BJ (cell line): ENCODE results near the gene FAM98B. TPM values are rescaled to one million over a fixed set of nuclear protein-coding genes. Genes with fewer than 3 reads are reported as not detected.

ENCODE experiments used
- CTCF ChIA-PET: fragments of 350-600 bp; formaldehyde crosslinking; extraction: SDS; loops from one replicate; lab custom pipeline; 2021; ENCODE audit warnings: antibody characterized with exemption, inconsistent platforms; lab: Yijun Ruan, JAX
- POLR2A ChIA-PET: fragments of 300-600 bp; sonication (Branson Sonifier 250); formaldehyde crosslinking; extraction: SDS; loops from one replicate; lab custom pipeline; 2021; ENCODE audit warnings: antibody characterized with exemption; lab: Charles Lee
- DNase-seq: peaks from one replicate; pipeline ENCODE4 v3.0.0-alpha.2; 2011; ENCODE audit warnings: low read depth
- H3K27me3 ChIP-seq: 2 replicates; pipeline ENCODE4 v1.6.0; 2011; ENCODE audit warnings: low read length; ENCODE audit not compliant: control insufficient read depth, insufficient read depth
- H3K36me3 ChIP-seq: 2 replicates; pipeline ENCODE4 v1.5.1; 2011; ENCODE audit warnings: low read length; ENCODE audit not compliant: control insufficient read depth, insufficient read depth
- H3K4me3 ChIP-seq: 2 replicates; pipeline ENCODE4 v1.5.1; 2011; ENCODE audit warnings: low read depth, mild to moderate bottlenecking, control low read depth, low read length
- CTCF ChIP-seq: IDR thresholded peaks from 2 replicates; pipeline ENCODE4 v1.5.1; 2011; ENCODE audit warnings: low read depth, mild to moderate bottlenecking, control low read depth, inconsistent platforms, low read length, moderate library complexity; ENCODE audit not compliant: insufficient read depth
- polyA plus RNA-seq: library from polyadenylated mRNA; depleted of rRNA; stranded (reverse); fragments of >200 nt; gene quantifications from 2 replicates; pipeline ENCODE4 v1.2.3, GENCODE V29; 2011

Gene FAM98B
- polyA plus RNA-seq, 1 experiment: 4.9 TPM

DNA sequence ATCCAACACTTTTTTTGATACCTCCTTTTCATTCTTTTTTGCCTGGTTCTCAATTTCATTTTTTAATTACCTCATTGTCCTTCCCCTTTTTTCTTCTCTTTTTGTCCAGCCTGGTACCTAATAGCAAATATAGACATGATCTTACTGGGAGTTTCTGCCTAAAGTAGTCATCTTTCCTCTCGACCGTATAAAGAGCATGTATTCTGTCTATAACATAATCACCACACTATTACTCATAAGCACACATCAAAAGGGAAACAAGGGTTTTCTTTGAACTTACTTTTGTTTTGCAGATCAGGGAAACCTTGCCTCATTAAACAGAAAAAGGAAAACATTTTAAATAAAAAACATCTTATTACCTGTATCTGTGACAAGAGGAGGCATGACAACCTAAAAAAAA is 33.0 kb downstream of the FAM98B start:
- ChIA-PET CTCF (interaction anchor here (0.5 to 3.4 kb wide), 5 partner anchors 13 to 201 kb away, joined by 3 to 19 read pairs (median 4); partner anchors contain the start of gene RASGRP1), POLR2A (no interaction called here)
- Histone ChIP-seq H3K27me3 (no peaks in the 10 kb centered on the region), H3K36me3 (no peaks in the 10 kb centered on the region), H3K4me3 (no peak overlapping the region)
- no peak for TF ChIP-seq CTCF
- no peak for DNase-seq

DNA sequence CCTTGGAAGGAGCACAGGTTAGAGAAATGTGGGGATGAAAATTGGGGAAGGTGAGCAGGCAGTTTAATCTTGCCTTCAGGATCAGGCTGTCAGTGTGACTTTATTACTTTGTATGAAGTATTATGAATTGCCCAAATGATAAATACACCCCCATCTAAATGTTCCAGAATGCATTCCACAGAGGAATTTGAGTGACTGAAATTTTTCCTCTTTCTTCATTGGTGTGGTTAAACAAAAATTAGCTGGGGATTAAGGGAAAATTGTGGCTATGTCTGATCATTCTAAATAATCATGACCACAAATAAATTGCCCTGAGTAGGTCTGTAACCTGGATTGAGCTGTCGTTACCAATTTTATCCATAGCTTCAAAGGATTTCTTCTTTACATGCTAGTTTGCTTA is 33.5 kb downstream of the FAM98B start:
- ChIA-PET POLR2A (interaction anchor here (0.7 kb wide), 1 partner anchor 221 kb away, joined by 4 read pairs; no protein-coding TSS in a partner anchor), CTCF (interaction anchor here (0.5 to 3.4 kb wide), 5 partner anchors 12 to 518 kb away, joined by 3 to 19 read pairs (median 3); partner anchors contain the start of gene RASGRP1)
- Histone ChIP-seq H3K27me3 (no peaks in the 10 kb centered on the region), H3K4me3 (no peak overlapping the region), H3K36me3 (no peaks in the 10 kb centered on the region)
- no peak for DNase-seq
- TF ChIP-seq CTCF: no peak

GRCh38 chr15:38490242-38490922 is 36.5 kb downstream of the FAM98B start:
- no peak for TF ChIP-seq CTCF
- DNase-seq: peak; percentile 44
- H3K27me3 ChIP-seq: no peaks in the 10 kb centered on the region
- CTCF ChIA-PET: interaction anchor here (1.3 to 3.4 kb wide), 3 partner anchors 9 to 194 kb away, joined by 3 to 19 read pairs (median 3); partner anchors contain the start of gene RASGRP1
- POLR2A ChIA-PET: interaction anchor here (0.6 to 0.7 kb wide), 2 partner anchors 197 to 753 kb away, joined by 3 read pairs; no protein-coding TSS in a partner anchor
- peaks cover 2% of the 10 kb centered on the region; the same call in 1 of the 2 replicates for H3K36me3 ChIP-seq
- no peak overlapping the region for H3K4me3 ChIP-seq

- no peak for TF ChIP-seq CTCF
- no peak for DNase-seq
- POLR2A ChIA-PET: no interaction called here
- Histone ChIP-seq H3K27me3 (no peaks in the 10 kb centered on the region), H3K36me3 (peaks cover 2% of the 10 kb centered on the region; the same call in 1 of the 2 replicates), H3K4me3 (no peak overlapping the region)
- CTCF ChIA-PET: interaction anchor here (1.1 kb wide), 2 partner anchors 10 to 15 kb away, joined by 3 to 4 read pairs; no protein-coding TSS in a partner anchor
These were observed 42.2 kb downstream of the FAM98B start for GRCh38 chr15:38496151-38496550.

GRCh38 chr15:38499651-38500050 is 45.7 kb downstream of the FAM98B start:
- no peak for TF ChIP-seq CTCF
- Histone ChIP-seq H3K27me3 (no peaks in the 10 kb centered on the region), H3K36me3 (no peaks in the 10 kb centered on the region), H3K4me3 (no peak overlapping the region)
- ChIA-PET CTCF (interaction anchor here (0.9 to 1.4 kb wide), 4 partner anchors 10 to 184 kb away, joined by 3 read pairs; no protein-coding TSS in a partner anchor), POLR2A (interaction anchor here (0.6 kb wide), 1 partner anchor 22 kb away, joined by 3 read pairs; no protein-coding TSS in a partner anchor)
- no peak for DNase-seq
